ENCODE results near the gene NES. TPM values are rescaled to one million over a fixed set of nuclear protein-coding genes. Genes with fewer than 3 reads are reported as not detected.

Gene NES
- total RNA-seq, 1 donor from 2014 or later, result 265 TPM

DNA sequence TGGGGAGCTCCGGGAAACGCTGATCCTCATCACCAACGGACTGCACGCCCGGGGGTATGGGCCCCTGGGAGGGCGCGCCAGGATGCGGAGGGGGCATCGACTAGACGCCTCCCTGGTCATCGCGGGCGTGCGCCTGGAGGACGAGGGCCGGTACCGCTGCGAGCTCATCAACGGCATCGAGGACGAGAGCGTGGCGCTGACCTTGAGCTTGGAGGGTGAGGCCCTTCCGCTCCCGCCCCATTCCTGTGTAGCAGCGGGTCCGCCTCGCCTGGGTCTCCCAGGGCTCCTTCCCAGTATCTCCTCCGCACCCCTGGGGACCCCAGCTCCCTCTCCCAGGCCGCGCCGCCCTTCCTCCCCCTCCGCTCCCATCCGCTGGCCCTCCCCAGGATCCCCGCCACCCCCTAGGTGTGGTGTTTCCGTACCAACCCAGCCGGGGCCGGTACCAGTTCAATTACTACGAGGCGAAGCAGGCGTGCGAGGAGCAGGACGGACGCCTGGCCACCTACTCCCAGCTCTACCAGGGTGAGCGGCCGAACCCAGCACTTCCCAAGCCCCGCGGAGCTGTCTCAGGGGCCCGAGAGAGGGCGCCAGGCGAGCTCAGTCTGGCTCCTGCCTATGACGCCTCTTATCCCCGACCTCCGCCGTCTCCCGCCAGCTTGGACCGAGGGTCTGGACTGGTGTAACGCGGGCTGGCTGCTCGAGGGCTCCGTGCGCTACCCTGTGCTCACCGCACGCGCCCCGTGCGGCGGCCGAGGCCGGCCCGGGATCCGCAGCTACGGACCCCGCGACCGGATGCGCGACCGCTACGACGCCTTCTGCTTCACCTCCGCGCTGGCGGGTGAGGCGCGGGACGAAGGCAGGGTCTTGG, 53.0 kb downstream of the NES start:
- no peaks in the 10 kb centered on the region for H3K9me3 Mint-ChIP-seq
- no peaks in the 10 kb centered on the region for H3K36me3 Mint-ChIP-seq (ENCODE audit: low read depth)
- TF ChIP-seq, protein P1, sequence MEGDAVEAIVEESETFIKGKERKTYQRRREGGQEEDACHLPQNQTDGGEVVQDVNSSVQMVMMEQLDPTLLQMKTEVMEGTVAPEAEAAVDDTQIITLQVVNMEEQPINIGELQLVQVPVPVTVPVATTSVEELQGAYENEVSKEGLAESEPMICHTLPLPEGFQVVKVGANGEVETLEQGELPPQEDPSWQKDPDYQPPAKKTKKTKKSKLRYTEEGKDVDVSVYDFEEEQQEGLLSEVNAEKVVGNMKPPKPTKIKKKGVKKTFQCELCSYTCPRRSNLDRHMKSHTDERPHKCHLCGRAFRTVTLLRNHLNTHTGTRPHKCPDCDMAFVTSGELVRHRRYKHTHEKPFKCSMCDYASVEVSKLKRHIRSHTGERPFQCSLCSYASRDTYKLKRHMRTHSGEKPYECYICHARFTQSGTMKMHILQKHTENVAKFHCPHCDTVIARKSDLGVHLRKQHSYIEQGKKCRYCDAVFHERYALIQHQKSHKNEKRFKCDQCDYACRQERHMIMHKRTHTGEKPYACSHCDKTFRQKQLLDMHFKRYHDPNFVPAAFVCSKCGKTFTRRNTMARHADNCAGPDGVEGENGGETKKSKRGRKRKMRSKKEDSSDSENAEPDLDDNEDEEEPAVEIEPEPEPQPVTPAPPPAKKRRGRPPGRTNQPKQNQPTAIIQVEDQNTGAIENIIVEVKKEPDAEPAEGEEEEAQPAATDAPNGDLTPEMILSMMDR (conservative IDR thresholded peaks at IDR 0.05), result peak; percentile 52
- H3K4me3 Mint-ChIP-seq, result peak overlapping the region; percentile 39
- peak; percentile 65 for DNase-seq (ENCODE audit: low read depth, low spot score)
- H3K4me1 Mint-ChIP-seq, result peaks cover 11% of the 10 kb centered on the region
- no peak overlapping the region for H3K27ac Mint-ChIP-seq (ENCODE audit: unreplicated experiment)
- peaks cover 81% of the 10 kb centered on the region for H3K27me3 Mint-ChIP-seq (ENCODE audit: low read depth)

DNA sequence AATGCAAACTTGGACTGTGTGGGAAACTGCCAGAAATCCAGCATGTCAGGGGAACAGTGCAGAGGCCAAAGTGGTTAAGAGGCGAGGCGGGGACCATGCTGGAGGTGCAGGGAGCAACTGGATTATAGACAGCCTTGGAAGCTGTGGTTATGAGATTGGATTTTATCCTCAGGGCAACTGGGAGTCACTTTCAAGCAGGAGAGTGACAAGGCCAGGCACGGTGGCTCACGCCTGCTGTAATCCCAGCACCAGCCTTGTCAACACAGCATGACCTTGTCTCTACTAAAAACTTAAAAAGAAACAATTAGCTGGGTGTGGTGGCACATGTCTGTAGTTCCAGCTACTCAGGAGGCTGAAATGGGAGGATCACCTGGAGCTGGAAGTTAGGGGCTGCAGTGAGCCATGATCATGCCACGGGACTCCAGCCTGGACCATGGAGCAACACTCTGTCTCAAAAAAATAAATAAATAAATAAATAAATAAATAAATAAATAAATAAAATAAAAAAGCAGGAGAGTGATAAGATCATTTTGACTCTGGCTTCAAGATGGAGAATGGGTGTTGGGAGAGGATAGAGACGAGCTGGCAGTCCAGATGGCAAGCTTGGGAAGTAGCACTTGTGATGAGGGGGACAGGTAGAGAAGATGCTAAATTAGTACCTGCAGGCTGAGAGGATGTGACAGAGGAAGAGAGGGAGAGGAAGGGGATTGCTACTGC, 54.5 kb downstream of the NES start:
- Mint-ChIP-seq H3K4me1 (peaks cover 17% of the 10 kb centered on the region), H3K27me3 (ENCODE audit: low read depth) (peaks cover 81% of the 10 kb centered on the region), H3K4me3 (peak overlapping the region; percentile 38), H3K36me3 (ENCODE audit: low read depth) (no peaks in the 10 kb centered on the region), H3K9me3 (no peaks in the 10 kb centered on the region), H3K27ac (ENCODE audit: unreplicated experiment) (no peak overlapping the region)
- DNase-seq (ENCODE audit: low read depth, low spot score), result no peak
- TF ChIP-seq, protein P1 (conservative IDR thresholded peaks at IDR 0.05), result no peak

DNA sequence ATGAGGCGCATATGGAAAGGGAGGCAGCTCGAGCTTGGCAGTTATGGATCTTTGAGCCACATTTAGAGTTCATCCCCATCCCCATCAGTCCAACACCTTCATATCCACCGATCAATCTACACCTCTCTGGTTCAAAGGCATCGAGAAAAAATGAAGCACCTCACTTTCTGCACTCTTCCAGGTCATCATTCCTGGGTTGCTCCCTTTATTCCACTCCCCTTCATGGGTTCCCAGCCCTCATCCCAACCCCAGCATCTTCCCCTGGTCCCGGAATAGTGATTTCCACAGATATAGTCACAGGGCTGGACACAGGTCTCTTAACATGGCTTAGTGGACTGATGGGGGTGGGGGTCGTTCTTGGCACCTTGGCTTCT, 57.6 kb downstream of the NES start:
- Mint-ChIP-seq H3K27me3 (ENCODE audit: low read depth) (peaks cover 71% of the 10 kb centered on the region), H3K4me1 (peaks cover 26% of the 10 kb centered on the region), H3K27ac (ENCODE audit: unreplicated experiment) (no peak overlapping the region), H3K36me3 (ENCODE audit: low read depth) (no peaks in the 10 kb centered on the region), H3K9me3 (no peaks in the 10 kb centered on the region), H3K4me3 (no peak overlapping the region)
- DNase-seq (ENCODE audit: low read depth, low spot score), result no peak
- TF ChIP-seq, protein P1 (conservative IDR thresholded peaks at IDR 0.05), result no peak

DNA sequence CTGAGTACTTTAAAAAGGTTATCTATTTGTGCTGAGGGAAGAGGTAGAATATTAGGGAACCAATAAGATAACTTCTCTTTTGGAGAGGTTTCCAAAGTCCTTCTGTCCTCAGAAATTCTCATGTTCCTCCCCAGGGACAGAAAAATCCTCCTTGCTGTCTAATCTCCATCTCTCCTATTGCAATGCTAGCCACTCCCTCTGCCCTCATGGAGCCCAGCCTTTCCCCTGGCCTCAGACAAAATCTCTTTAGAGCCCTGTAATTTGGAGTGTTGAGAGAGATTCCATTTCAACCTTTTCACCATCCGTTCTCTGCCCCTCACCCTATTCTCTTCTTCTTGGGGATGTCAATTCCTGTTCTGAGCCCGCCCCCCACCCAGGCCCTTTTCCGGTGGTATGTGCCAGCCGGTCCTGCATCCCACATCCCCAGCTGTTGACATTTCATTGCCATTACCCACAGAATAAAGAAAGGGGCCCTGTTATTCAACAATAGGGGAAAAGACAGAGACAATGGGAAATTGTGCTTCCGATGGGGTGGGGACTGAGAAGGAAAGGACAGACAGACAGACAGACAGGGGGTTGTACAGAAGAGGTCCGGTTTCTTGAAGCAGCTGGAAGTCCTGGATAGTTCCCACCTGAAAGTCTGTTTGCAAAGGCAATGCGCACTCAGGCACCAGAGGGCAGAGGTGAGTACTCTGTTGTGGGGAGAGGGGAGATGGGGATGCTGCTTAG, 58.2 kb downstream of the NES start, which contains the start of gene HAPLN2:
Gene HAPLN2, plus strand, starts transcription at position 563 of the 729 bp plus-strand sequence. CDS start 4,076 bp downstream, outside the sequence.
- Mint-ChIP-seq H3K4me1 (peaks cover 26% of the 10 kb centered on the region), H3K4me3 (no peak within 1 kb of the TSS), H3K27ac (ENCODE audit: unreplicated experiment) (no peak within 1 kb of the TSS), H3K27me3 (ENCODE audit: low read depth) (peaks cover 65% of the 10 kb centered on the region), H3K9me3 (no peaks in the 10 kb centered on the region), H3K36me3 (ENCODE audit: low read depth) (no peaks in the 10 kb centered on the region)
- TF ChIP-seq, protein P1 (conservative IDR thresholded peaks at IDR 0.05), result peak; percentile 53
- DNase-seq (ENCODE audit: low read depth, low spot score), result peak; percentile 48

Other genes with a start within 250 kb of the NES start
- 12.2 and 17.3 TPM in 2 replicates for gene MEF2D, start 176.6 kb downstream of the NES start, total RNA-seq
- 43.1 and 43.5 TPM in 2 replicates for gene IQGAP3, start 104.8 kb downstream of the NES start, total RNA-seq
- gene TTC24, start 97.7 kb downstream of the NES start, total RNA-seq, result not detected in 2 replicates
- gene NAXE, start 85.6 kb downstream of the NES start, total RNA-seq, result 76.5 and 80.6 TPM in 2 replicates
- gene GPATCH4, start 75.9 kb downstream of the NES start, total RNA-seq, result 40.6 and 41.2 TPM in 2 replicates
- gene HAPLN2, start 58.0 kb downstream of the NES start, total RNA-seq, result 0.70 and 0.91 TPM in 2 replicates
- 2.4 and 3.1 TPM in 2 replicates for gene BCAN, start 35.3 kb downstream of the NES start, total RNA-seq
- gene CRABP2, start 28.2 kb upstream of the NES start, total RNA-seq, result 606 and 647 TPM in 2 replicates
- 30.4 and 33.0 TPM in 2 replicates for gene METTL25B, start 51.1 kb upstream of the NES start, total RNA-seq
- 47.0 and 52.7 TPM in 2 replicates for gene ISG20L2, start 51.4 kb upstream of the NES start, total RNA-seq
- gene MRPL24, start 63.7 kb upstream of the NES start, total RNA-seq, result 37.3 and 49.3 TPM in 2 replicates
- 294 and 304 TPM in 2 replicates for gene HDGF, start 74.3 kb upstream of the NES start, total RNA-seq
- gene PRCC, start 90.1 kb upstream of the NES start, total RNA-seq, result 99.8 and 102 TPM in 2 replicates
- 1.0 and 1.1 TPM in 2 replicates for gene SH2D2A, start 139.4 kb upstream of the NES start, total RNA-seq
- gene INSRR, start 181.7 kb upstream of the NES start, total RNA-seq, result 0.07 TPM in 1 of 2 replicates, not detected in the other
- 0.21 and 0.27 TPM in 2 replicates for gene NTRK1, start 183.5 kb upstream of the NES start, total RNA-seq
- gene PEAR1, start 216.3 kb upstream of the NES start, total RNA-seq, result 6.8 and 6.9 TPM in 2 replicates
- not detected in 2 replicates for gene LRRC71, start 243.2 kb upstream of the NES start, total RNA-seq

All from neural crest cell (in vitro differentiated cells).